HG03469 (cell line): ENCODE measurements around the gene EPB41.
"Not testable (repeated sequence)": the region's sequence is repeated elsewhere in the genome, so short reads cannot be mapped to it uniquely, and the experiment has no call there.

Source experiments
- ATAC-seq: cut with Tn5 transposase; IDR thresholded peaks from one replicate; pipeline ENCODE4 v1.9.1; 2021; ENCODE audit warnings: mild to moderate bottlenecking, moderate library complexity, moderate number of reproducible peaks; ENCODE audit not compliant: unreplicated experiment

Gene EPB41

DNA sequence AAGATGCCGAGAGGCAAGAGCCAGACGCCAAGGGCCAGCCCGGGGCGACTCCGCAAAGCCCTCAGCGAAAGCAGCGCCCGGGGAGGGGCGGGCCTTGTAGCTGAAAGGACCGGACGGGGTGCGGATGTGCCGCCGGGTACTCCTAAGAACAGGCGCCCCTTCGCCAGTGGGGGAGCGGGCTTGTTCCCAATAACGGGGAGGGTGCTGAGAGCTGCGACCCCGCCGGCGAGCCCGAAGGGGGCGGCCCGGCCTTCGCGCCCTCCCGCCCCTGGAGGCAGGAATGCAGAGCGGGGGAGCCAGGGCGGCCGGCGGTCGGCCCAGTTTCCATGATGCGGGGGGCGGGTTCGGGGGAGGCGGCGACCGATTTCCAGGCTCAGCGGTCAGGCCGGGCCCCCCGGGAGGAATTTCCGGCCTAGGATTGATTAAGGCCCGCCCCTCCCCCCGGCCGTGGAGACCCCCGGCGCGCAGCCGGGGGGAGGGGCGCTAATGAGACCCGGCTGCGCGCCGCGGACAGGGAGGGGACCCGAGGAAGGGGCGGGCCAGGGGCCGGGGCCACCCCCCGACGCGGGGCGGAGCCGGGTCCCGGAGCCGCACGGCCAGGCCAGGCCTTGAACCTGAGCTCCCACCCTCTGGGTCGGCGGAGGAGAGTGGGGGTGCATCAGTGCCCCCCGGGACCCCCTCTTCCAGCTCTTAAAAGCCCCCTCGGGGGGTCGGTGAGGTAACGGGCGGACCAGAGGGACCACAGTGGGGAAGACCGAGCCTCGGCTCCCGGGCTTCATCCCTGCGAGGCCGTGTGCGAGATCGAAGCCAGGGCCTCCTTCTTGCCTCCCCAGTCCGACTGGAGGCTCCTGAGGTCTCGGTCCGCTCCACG, 210.2 kb downstream of the EPB41 start:
- ATAC-seq: no peak

GRCh38 chr1:29125237-29125641, 210.9 kb downstream of the EPB41 start:
- ATAC-seq: no peak

DNA sequence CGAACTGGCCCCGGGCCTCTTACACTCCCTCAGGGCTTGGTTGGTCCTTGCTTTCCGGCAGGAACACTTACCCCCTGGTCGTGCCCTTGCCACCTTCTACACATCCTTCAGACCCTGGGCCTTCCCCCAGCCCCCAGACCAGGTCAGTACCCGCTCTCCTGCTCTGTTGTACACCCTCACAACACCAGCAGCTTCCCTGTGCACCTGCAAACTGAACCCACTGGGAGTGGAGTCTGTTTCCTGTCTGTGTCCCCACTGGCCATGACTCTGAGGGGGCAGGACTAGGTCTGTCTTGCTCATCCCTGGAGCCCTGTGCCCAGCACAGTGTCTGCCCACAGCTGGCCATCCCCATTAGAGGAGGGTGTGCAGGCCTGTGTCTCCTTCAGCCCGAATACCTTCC, 211.4 kb downstream of the EPB41 start:
- no peak for ATAC-seq

DNA sequence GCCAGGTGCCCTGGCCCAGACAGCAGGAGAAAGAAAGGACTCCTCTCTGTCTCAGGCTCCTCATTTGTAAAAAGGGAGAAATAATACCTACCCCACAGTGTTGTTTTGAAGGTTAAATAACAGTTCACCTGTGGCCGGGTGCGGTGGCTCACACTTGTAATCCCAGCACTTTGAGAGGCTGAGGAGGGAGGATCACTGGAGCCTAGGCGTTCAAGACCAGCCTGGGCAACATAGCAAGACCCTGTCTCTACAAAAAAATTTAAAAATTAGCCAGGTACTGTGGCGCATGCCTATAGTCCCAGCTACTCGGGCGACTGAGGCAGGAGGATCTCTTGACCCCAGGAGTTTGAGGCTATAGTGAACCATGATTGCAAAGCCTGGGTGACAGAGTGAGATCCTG, 211.8 kb downstream of the EPB41 start:
- ATAC-seq: no peak

DNA sequence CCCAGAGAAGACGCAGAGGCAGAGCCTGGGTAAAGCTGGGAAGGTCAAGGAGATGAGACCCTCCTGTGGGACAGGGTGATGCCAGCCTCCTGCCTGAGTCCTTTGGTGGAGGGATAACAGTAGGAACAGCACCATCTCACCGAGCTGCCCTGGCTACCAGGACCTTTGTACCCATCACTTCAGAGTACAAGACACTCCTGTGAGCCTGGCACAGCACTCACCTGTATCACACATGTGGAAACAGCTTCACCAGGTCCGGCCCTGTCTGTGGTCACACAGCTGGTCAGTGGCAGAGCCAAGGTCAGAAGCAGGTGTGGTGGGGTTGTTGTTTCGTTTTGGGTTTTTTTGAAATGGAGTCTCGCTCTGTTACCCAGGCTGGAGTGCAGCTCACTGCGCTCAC, 214.4 kb downstream of the EPB41 start:
- ATAC-seq: no peak

DNA sequence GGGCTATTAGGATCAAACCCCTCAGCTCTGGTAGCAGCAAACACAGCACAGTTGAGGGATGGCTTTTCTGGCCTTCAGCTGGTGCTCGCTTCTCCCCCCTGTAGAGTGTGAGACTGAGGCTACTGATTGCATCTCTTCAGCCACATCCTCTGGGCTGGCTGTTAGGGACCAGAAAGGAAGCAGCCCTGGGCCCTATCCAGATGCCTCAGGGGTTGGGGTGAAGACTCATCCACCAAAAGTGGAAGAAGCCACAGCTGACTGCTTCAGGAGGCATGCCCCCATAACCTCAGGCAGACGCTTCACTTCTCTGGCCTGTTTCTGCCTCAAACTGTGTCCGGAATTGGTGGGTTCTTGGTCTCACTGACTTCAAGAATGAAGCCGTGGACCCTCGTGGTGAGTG, 215.5 kb downstream of the EPB41 start:
- ATAC-seq: no peak

DNA sequence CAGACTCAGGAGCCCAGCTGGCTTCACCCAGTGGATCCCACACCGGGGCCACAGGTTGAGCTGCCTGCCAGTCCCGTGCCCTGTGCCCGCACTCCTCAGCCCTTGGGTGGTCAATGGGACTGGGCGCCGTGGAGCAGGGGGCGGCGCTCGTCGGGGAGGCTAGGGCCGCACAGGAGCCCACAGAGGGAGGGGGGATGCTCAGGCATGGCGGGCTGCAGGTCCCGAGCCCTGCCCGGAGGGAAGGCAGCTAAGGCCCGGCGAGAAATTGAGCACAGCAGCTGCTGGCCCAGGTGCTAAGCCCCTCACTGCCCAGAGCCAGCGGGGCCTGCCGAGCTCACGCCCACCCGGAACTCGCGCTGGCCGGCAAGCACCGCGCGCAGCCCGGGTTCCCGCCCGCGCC, 216.7 kb downstream of the EPB41 start:
- ATAC-seq: not testable (repeated sequence)

DNA sequence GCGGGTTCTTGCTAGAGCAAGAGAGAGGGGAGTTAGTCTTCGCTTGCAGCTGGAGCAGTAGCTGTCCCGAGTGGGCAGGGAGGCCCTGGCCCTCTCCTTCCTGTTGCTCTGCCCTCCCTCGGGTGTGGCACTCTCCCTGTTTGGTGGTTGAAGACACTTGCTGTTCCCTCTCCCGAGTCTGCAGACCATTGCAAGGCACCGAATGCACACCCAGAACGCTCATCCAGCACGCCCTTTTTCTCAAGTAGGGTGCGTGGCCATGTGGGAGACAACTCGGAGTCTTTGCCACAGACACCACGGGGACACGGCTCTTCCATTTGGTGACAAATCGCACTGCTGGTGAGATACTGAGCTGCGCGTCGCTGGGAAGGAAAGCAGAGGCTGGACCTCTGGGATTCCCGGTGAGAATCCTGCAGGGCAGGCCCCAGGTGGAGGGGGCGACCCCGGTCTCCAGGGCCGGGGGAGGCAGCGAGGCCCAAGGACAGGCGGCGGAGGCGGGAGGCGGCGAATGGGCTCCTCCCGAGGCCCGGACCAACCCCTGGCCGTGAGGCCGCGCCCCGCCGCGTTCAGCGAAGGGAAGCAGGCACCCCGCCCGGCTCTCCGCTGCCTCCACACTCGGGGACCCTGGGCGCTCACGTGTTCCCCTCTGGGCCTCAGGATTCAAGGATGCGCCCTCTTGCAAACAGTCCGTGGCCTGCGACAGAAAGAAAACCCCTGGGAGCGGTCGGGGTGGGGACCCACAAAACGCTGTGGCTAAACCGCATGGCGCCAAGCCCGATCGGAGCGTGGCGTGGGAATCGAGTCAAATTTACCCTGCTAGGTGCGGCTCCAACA, 219.7 kb downstream of the EPB41 start:
- no peak for ATAC-seq

DNA sequence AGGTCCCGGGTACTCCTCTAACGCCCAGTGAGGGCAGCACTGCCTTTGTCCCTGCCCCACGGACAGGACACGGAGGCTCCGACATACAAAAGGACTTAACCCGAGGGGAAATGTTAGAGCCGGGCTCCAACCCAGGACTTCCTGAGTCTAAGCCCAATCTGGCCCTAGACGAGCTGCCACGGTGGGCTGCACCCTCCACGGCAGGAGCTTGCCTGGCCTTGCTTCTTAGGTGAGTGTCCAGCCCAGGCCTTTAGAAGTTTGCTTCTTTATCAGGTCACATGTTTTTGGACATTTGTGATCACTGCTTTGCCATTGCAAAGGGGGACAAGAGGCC, 220.3 kb downstream of the EPB41 start:
- no peak for ATAC-seq

GRCh38 chr1:29136391-29136915, 222.1 kb downstream of the EPB41 start:
- ATAC-seq: no peak

- ATAC-seq: no peak
Measured at GRCh38 chr1:29142714-29143113, 228.3 kb downstream of the EPB41 start.

GRCh38 chr1:29144178-29144577, 229.8 kb downstream of the EPB41 start:
- no peak for ATAC-seq

DNA sequence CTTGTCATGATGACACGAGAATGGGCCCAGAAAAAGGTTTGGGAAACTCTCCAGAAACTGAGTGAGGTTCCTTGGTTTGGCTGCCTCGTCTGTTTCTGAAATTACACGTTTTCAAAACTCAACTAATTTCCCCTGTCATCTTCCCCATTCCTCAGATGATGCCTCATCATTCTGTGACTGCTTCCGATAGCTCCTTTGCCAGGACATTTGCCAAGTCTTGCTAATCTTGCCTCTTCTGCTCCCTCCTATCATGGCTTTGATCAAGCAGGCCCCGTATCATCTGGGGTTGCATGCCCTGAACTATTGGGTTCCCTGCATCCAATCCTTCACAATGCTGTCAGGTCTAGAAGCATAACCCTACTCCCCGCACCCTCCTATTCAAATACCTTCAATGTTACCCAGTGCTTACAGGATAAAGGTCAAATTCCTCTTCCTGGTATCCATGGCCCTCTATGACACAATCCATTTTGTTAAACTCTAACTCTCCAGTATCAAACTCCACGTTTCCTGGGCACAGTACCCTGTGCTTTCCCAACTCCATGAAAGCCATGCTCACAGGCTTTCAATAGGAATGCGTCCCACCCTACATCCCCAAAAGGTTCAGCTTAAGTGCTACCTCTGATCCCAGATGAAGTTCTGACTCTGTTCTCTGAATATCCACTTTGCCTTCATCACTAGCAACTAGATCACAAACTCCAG, 231.5 kb downstream of the EPB41 start:
- ATAC-seq: no peak

GRCh38 chr1:29148656-29149491, 234.5 kb downstream of the EPB41 start:
- no peak for ATAC-seq

DNA sequence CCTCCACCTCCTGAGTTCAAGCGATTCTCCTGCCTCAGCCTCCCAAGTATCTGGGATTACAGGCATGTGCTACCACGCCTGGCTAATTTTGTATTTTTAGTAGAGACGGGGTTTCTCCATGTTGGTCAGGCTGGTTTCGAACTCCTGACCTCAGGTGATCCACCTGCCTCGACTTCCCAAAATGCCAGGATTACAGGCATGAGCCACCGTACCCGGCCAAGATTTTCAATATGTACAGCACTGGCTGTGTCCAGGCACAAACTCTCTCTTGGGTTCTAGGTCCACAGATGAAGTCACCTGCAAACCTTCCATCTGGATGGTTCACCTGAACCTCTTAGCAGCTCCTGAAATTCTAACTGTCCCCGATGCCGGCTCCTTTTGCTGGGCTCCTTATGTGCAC, 236.0 kb downstream of the EPB41 start:
- ATAC-seq: not testable (repeated sequence)

- no peak for ATAC-seq
Measured at GRCh38 chr1:29152046-29152805, 237.9 kb downstream of the EPB41 start.

DNA sequence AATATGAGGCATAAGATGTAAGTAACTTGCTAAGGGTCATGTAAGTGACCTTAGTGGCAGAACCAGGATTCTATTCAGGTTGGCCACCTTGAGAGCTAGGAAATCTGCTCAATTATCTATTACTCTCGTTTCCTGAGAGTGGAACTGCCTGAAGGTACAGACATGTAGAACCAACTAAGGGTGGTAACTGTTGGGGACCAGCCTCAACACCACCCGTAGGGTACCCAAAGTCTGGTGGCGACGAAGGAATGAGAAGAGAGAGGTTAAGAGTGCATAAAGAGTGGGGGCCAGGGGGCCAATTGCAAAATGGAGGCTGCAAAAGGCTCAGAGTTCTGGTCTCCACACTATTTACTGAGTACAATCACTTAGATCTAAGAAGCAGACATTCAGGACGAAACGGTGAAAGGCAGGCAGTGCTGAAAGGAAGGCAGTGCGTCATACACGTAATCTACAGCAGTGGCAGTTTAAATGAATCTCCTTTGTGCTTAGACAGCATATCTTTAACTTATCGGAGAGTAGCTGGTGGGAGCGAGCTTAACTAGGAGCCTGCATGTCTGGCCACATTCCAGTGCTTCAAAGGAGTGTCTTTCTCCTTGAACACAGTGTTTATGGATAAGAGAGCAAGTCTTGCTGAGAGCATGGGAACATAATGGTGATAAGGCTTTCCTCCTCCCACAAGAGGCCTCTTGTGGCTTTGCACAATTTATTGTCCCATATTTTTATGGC, 242.3 kb downstream of the EPB41 start:
- no peak for ATAC-seq

- no peak for ATAC-seq
Measured at GRCh38 chr1:29157269-29157601, 242.9 kb downstream of the EPB41 start.

DNA sequence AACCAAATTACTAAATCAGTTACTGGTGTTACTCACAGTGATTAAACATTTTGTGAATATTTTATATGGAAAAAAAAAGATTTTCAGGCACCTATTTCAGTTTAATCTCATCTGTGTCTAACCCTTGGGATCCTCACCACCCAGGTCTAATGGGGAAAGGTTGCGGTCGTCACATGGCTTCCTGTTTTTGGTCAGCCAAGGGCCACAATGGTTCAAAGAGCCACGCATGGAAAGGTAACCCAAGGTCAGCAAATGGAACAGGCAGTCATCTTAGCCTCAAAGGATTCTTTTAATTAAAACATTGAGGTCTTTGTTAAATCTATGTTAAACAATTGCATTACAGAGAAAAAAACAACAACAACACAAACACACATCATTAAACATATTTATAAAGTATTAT, 245.4 kb downstream of the EPB41 start:
- ATAC-seq: no peak
